Progenitor cell of endocrine pancreas (in vitro differentiated cells): ENCODE measurements around the gene AKR1B15. TPM values are rescaled to one million over a fixed set of nuclear protein-coding genes. Genes with fewer than 3 reads are reported as not detected.
"Not testable (repeated sequence)": the region's sequence is repeated elsewhere in the genome, so short reads cannot be mapped to it uniquely, and the experiment has no call there.

ENCODE experiments used
- DNase-seq: peaks from one replicate; pipeline ENCODE4 v3.0.0; 2021; ENCODE audit warnings: low spot score; ENCODE audit not compliant: unreplicated experiment
- H3K27ac Mint-ChIP-seq: 2 replicates; pipeline ENCODE4 v1.8.0; 2021; ENCODE audit warnings: mild to moderate bottlenecking, moderate library complexity, mixed read lengths
- H3K27me3 Mint-ChIP-seq: 2 replicates; pipeline ENCODE4 v1.8.0; 2021; ENCODE audit warnings: mixed read lengths
- H3K36me3 Mint-ChIP-seq: 2 replicates; pipeline ENCODE4 v1.8.0; 2022; ENCODE audit warnings: mixed read lengths; ENCODE audit not compliant: insufficient read depth
- H3K4me1 Mint-ChIP-seq: 2 replicates; pipeline ENCODE4 v1.8.0; 2021; ENCODE audit warnings: low read depth, mixed read lengths
- H3K4me3 Mint-ChIP-seq: 2 replicates; pipeline ENCODE4 v1.8.0; 2021; ENCODE audit warnings: low read depth, mild to moderate bottlenecking, moderate library complexity, mixed read lengths
- H3K9me3 Mint-ChIP-seq: 2 replicates; pipeline ENCODE4 v1.8.0; 2021; ENCODE audit warnings: low read depth, mixed read lengths
- total RNA-seq: library from RNA; stranded (reverse); gene quantifications from 2 replicates; pipeline ENCODE4 v1.2.1, GENCODE V29; 2021
- TF ChIP-seq, protein P1 (sequence below): fragments of 200-600 bp; sonication (generic); IDR thresholded peaks from one replicate; pipeline ENCODE4 v1.5.0; 2021; ENCODE audit warnings: antibody characterized with exemption, mild to moderate bottlenecking; ENCODE audit not compliant: unreplicated experiment

The AKR1B15 gene
- total RNA-seq, 1 donor from 2014 or later, result not detected

DNA sequence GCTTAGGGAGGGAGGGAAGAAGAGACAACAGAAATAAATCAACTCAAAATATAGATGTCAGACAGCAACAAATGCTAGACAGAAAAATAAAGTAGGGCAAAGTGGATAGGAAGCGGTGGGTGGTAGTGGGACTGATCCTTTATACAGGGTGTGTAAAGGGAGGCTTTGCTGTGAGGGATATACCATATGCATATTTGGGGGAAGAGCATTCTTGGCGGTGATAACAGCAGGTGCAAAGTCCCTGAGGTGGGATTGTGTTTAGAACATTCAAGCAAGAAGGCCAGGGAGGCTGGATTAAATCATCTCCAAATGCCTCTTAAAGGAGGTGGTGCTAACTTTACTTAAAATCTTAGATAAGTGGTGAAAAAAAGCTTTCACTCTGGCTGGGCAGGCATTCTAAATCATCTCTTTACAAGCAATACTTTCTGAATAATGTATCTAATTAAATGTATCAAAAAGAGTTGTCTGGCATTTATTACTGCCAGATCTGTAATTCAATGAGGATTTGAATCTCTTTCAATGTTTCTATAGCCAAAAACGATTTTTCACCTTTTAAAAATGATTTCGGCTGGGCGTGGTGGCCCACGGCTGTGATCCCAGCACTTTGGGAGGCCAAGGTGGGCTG is 9.4 kb upstream of the AKR1B15 start:
- Mint-ChIP-seq H3K27me3 (peaks cover 15% of the 10 kb centered on the region), H3K9me3 (no peaks in the 10 kb centered on the region), H3K4me3 (no peak overlapping the region), H3K36me3 (no peaks in the 10 kb centered on the region), H3K27ac (no peak overlapping the region), H3K4me1 (no peaks in the 10 kb centered on the region)
- DNase-seq, result no peak
- TF ChIP-seq, protein P1, sequence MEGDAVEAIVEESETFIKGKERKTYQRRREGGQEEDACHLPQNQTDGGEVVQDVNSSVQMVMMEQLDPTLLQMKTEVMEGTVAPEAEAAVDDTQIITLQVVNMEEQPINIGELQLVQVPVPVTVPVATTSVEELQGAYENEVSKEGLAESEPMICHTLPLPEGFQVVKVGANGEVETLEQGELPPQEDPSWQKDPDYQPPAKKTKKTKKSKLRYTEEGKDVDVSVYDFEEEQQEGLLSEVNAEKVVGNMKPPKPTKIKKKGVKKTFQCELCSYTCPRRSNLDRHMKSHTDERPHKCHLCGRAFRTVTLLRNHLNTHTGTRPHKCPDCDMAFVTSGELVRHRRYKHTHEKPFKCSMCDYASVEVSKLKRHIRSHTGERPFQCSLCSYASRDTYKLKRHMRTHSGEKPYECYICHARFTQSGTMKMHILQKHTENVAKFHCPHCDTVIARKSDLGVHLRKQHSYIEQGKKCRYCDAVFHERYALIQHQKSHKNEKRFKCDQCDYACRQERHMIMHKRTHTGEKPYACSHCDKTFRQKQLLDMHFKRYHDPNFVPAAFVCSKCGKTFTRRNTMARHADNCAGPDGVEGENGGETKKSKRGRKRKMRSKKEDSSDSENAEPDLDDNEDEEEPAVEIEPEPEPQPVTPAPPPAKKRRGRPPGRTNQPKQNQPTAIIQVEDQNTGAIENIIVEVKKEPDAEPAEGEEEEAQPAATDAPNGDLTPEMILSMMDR, result no peak

DNA sequence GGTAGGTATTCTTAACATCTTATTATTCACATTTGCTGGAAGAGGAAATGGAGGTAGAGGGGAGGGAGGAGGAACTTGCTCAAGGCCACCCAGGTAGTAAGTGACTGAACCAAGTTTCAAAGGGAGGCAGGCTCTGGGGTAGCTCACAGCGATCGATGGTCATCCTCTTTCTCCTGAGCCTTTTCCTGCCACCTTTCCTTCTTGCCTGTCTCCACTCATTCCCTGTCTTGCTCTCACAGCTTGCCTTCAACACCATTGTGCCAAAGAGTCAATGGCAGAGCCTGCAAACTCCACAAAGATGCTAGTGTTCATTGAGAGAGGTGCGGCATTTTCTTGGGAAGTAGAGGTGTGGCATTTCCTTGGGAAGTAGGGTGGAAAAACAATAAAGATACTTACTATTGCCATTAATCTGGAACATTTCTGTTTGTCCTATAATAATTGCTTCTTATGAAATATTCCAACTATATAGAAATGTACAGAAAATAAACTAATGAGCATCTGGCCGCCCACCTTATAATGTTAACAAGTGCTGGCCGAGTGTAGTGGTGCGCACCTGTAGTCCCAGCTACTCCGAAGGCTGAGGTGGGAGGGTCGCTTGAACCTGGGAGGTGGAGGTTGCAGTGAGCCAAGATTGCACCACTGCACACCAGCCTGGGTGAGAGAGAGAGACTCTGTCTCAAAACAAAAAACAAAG is 7.3 kb upstream of the AKR1B15 start:
- peaks cover 15% of the 10 kb centered on the region for H3K27me3 Mint-ChIP-seq
- not testable (repeated sequence) for DNase-seq, H3K36me3 Mint-ChIP-seq, H3K4me1 Mint-ChIP-seq, H3K27ac Mint-ChIP-seq, H3K9me3 Mint-ChIP-seq, H3K4me3 Mint-ChIP-seq

DNA sequence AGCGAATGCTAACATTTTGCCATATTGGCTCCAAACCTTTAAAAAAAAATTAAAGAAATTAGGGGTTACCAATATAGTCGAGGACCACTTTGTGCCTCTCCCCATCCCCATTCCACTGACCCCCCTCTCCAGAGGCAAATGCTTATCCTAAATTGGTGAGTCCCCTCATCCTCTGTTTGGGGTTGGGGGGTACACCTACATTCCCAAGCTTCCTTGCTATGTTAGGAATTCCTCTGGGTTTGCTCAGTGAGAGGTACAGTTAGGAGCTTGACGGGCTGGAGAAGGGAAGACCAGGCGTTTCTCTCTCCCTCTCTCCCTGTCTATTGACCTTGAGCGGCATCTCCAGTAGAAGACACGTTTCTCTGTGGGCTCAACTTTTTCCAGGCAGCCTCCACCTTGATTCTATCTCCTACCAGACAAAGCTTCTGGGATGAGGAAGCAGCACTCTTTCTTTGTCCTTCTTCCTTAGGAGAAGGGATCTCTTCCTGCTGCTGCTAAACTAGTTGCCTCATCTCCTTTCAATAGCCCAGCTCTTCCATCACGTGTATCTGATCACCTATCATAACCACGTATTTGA is 6.6 kb upstream of the AKR1B15 start:
- Mint-ChIP-seq H3K4me3 (no peak overlapping the region), H3K4me1 (peaks cover 9% of the 10 kb centered on the region), H3K27me3 (peaks cover 15% of the 10 kb centered on the region), H3K36me3 (no peaks in the 10 kb centered on the region), H3K9me3 (no peaks in the 10 kb centered on the region), H3K27ac (no peak overlapping the region)
- DNase-seq, result no peak
- TF ChIP-seq, protein P1, result no peak

DNA sequence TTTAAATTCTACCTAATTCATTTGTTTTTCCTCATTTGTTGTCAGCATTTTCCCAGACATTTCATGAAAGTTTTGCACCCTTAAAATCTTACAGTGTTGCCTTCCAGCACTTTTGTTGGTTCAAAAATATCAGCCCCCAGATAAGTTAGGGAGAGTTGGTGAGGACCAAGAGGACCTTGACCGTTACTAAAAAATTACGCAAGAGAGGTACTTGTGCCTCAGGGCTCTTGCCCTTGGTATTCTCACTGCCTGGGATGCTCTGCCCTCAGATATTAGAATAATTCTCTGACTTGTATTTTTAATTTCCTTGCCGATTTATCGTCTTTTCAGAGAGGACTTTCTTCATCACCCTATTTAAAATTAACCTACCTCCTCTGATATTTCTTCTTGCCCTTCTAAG is 3.5 kb upstream of the AKR1B15 start:
- Mint-ChIP-seq H3K4me3 (no peak overlapping the region), H3K4me1 (peaks cover 20% of the 10 kb centered on the region), H3K9me3 (no peaks in the 10 kb centered on the region), H3K27ac (no peak overlapping the region), H3K36me3 (no peaks in the 10 kb centered on the region), H3K27me3 (peaks cover 19% of the 10 kb centered on the region)
- TF ChIP-seq, protein P1, result no peak
- no peak for DNase-seq

DNA sequence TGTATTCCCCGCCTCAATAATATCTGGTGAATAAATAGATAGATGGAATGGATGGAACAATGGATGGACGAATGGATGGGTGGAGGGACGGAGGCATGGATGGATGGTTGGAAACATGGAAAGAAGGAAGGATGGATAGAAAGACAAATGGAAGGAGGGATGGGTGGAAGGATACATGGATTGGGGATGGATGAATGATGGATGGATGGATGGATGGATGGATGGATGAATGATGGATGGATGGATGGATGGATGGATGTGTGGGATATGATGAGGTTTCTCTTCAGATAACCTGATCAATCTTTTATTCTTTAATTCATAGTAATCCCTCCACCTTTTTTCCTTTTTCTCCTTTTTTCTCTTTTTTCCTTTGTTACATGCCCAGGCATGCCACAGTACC is 3.0 kb upstream of the AKR1B15 start:
- TF ChIP-seq, protein P1, result no peak
- DNase-seq, result no peak
- no peaks in the 10 kb centered on the region for H3K9me3 Mint-ChIP-seq
- H3K4me3 Mint-ChIP-seq, result no peak overlapping the region
- no peaks in the 10 kb centered on the region for H3K36me3 Mint-ChIP-seq
- peaks cover 19% of the 10 kb centered on the region for H3K27me3 Mint-ChIP-seq
- no peak overlapping the region for H3K27ac Mint-ChIP-seq
- H3K4me1 Mint-ChIP-seq, result peaks cover 20% of the 10 kb centered on the region

DNA sequence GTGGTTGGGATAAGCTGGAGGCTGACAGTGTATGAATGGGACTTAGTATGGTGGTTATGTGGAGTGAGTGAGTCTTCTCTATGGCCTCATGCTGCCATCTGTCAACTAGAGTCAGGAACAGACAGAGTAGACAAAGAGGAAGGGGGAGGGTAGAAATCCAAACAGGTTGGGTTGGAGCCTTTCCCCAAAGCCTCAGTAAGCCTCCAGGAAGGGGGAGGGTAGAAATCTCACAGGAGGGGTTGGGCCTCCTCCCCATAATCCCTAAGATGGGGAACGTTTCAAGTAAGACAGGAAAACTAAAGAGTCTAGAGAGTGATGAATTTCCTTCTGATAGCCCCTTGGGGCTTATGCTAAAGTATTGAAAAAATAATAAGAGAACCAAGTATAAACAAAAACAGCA is 2.0 kb upstream of the AKR1B15 start:
- H3K9me3 Mint-ChIP-seq, result no peaks in the 10 kb centered on the region
- no peak for DNase-seq
- TF ChIP-seq, protein P1, result no peak
- peaks cover 22% of the 10 kb centered on the region for H3K27me3 Mint-ChIP-seq
- peak overlapping the region; percentile 93 for H3K27ac Mint-ChIP-seq
- H3K4me3 Mint-ChIP-seq, result peak overlapping the region; percentile 75
- H3K36me3 Mint-ChIP-seq, result no peaks in the 10 kb centered on the region
- H3K4me1 Mint-ChIP-seq, result peaks cover 20% of the 10 kb centered on the region
